PC-9 (cell line): ENCODE data around the gene EPHB1. TPM values are rescaled to one million over a fixed set of nuclear protein-coding genes. Genes with fewer than 3 reads are reported as not detected.
"Not testable (repeated sequence)": the region's sequence is repeated elsewhere in the genome, so short reads cannot be mapped to it uniquely, and the experiment has no call there.

Experiments used
- BruUV-seq: library from RNA; stranded (reverse); fragments of 400-500 nt; replicated peaks from 2 replicates; lab custom pipeline; 2021; lab: Mats Ljungman, UMichigan
- CTCF ChIA-PET: fragments of 300-600 bp; sonication (Branson Sonifier 250); formaldehyde crosslinking; loops from one replicate; lab custom pipeline; 2022; ENCODE audit warnings: antibody characterized with exemption; lab: Charles Lee
- POLR2A ChIA-PET: fragments of 300-600 bp; sonication (Branson Sonifier 250); formaldehyde crosslinking; loops from one replicate; lab custom pipeline; 2022; ENCODE audit warnings: antibody characterized with exemption; ENCODE audit not compliant: unreplicated experiment; lab: Charles Lee
- DNase-seq, 2 experiments: peaks; one replicate each; pipeline versions ENCODE4 v3.0.0 to v3.0.0-alpha.2; 2015 to 2022; ENCODE audit warnings: mixed read lengths in 1 of 2
- H2AFZ ChIP-seq: fragments of 200-600 bp; sonication (generic); 2 replicates; pipeline ENCODE4 v1.8.1; 2017; ENCODE audit warnings: antibody characterized with exemption
- H3F3A ChIP-seq: fragments of 200-600 bp; sonication (generic); 2 replicates; pipeline ENCODE4 v1.8.1; 2017; ENCODE audit warnings: antibody characterized with exemption, mild to moderate bottlenecking, low read depth; ENCODE audit not compliant: insufficient read depth
- H3K27ac ChIP-seq: fragments of 200-600 bp; sonication (generic); 2 replicates; pipeline ENCODE4 v1.6.1; 2016; ENCODE audit warnings: mixed run types
- H3K27me3 ChIP-seq: fragments of 200-600 bp; sonication (generic); 2 replicates; pipeline ENCODE4 v1.6.1; 2016; ENCODE audit warnings: low read depth, mixed run types; ENCODE audit not compliant: insufficient read depth
- H3K36me3 ChIP-seq: fragments of 200-600 bp; sonication (generic); 2 replicates; pipeline ENCODE4 v1.6.1; 2016; ENCODE audit warnings: low read depth, mixed run types
- H3K4me1 ChIP-seq: fragments of 200-600 bp; sonication (generic); replicated peaks from 2 replicates; pipeline ENCODE4 v1.6.1; 2016; ENCODE audit warnings: mixed run types; ENCODE audit not compliant: insufficient read depth
- H3K4me2 ChIP-seq: fragments of 200-600 bp; sonication (generic); 2 replicates; pipeline ENCODE4 v1.6.1; 2017; ENCODE audit warnings: mixed run types
- H3K4me3 ChIP-seq: fragments of 200-600 bp; sonication (generic); 2 replicates; pipeline ENCODE4 v1.6.1; 2016; ENCODE audit warnings: mixed run types
- H3K79me2 ChIP-seq: fragments of 200-600 bp; sonication (generic); 2 replicates; pipeline ENCODE4 v1.6.1; 2017; ENCODE audit warnings: low read depth, mixed run types
- H3K9me2 ChIP-seq: fragments of 200-600 bp; sonication (generic); 2 replicates; pipeline ENCODE4 v1.8.1; 2017; ENCODE audit warnings: mild to moderate bottlenecking; ENCODE audit not compliant: insufficient read depth
- H3K9me3 ChIP-seq: fragments of 200-600 bp; sonication (generic); 2 replicates; pipeline ENCODE4 v1.8.1; 2016; ENCODE audit warnings: low read depth; ENCODE audit not compliant: insufficient read depth
- H4K20me1 ChIP-seq: fragments of 200-600 bp; sonication (generic); 2 replicates; pipeline ENCODE4 v1.8.1; 2017; ENCODE audit not compliant: insufficient read depth
- CTCF ChIP-seq: fragments of 200-600 bp; sonication (generic); conservative IDR thresholded peaks from 2 replicates; pipeline ENCODE4 v1.6.1; 2017; ENCODE audit warnings: mixed run types, antibody characterized with exemption, mild to moderate bottlenecking, moderate library complexity
- EZH2 ChIP-seq: fragments of 200-600 bp; sonication (generic); IDR thresholded peaks from 2 replicates; pipeline ENCODE4 v1.8.0; 2017; ENCODE audit warnings: antibody characterized with exemption, low read depth
- intact Hi-C: fragments of 100-400 bp; cut with micrococcal nuclease; formaldehyde crosslinking; loops from one replicate; pipeline ENCODE4 v1.10.0; 2022; ENCODE audit not compliant: unreplicated experiment
- total RNA-seq: library from RNA; stranded (reverse); gene quantifications from 2 replicates; pipeline ENCODE4 v1.2.3, GENCODE V29; 2021

The EPHB1 gene
- total RNA-seq, 1 experiment from 2014 or later, result 0.15 TPM

- Histone ChIP-seq H3F3A (no peaks in the 10 kb centered on the region), H4K20me1 (no peaks in the 10 kb centered on the region), H3K4me1 (no peaks in the 10 kb centered on the region), H3K79me2 (no peaks in the 10 kb centered on the region), H3K9me2 (no peaks in the 10 kb centered on the region), H3K27ac (no peak overlapping the region), H3K36me3 (no peaks in the 10 kb centered on the region), H3K4me3 (no peak overlapping the region), H3K9me3 (no peaks in the 10 kb centered on the region), H3K27me3 (peaks cover 27% of the 10 kb centered on the region), H2AFZ (no peak overlapping the region), H3K4me2 (no peak overlapping the region)
- intact Hi-C loops, result no loop called here
- no TSS peak for BruUV-seq
- CTCF ChIA-PET, result no interaction called here
- POLR2A ChIA-PET, result no interaction called here
- DNase-seq, result no peak
- no peak for TF ChIP-seq EZH2
- no peak for TF ChIP-seq CTCF
These were observed 169.2 kb downstream of the EPHB1 start for GRCh38 chr3:134964226-134964625.

- TF ChIP-seq EZH2, result no peak
- H3K9me3 ChIP-seq, result no peaks in the 10 kb centered on the region
- no peak overlapping the region for H3K4me3 ChIP-seq
- H3K27ac ChIP-seq, result no peak overlapping the region
- H3K36me3 ChIP-seq, result no peaks in the 10 kb centered on the region
- H3K4me1 ChIP-seq, result no peaks in the 10 kb centered on the region
- ChIA-PET CTCF (no interaction called here), POLR2A (no interaction called here)
- H3K27me3 ChIP-seq, result peaks cover 25% of the 10 kb centered on the region
- H3F3A ChIP-seq, result no peaks in the 10 kb centered on the region
- no peaks in the 10 kb centered on the region for H3K9me2 ChIP-seq
- no peak for DNase-seq
- H2AFZ ChIP-seq, result no peak overlapping the region
- H3K4me2 ChIP-seq, result no peak overlapping the region
- no TSS peak for BruUV-seq
- H4K20me1 ChIP-seq, result no peaks in the 10 kb centered on the region
- no peaks in the 10 kb centered on the region for H3K79me2 ChIP-seq
- intact Hi-C loops, result no loop called here
These were observed 170.9 kb downstream of the EPHB1 start for GRCh38 chr3:134965865-134966481.

GRCh38 chr3:134970895-134971294 is 175.8 kb downstream of the EPHB1 start:
- no peaks in the 10 kb centered on the region for H3K9me2 ChIP-seq
- no peaks in the 10 kb centered on the region for H3K4me1 ChIP-seq
- ChIA-PET CTCF (no interaction called here), POLR2A (no interaction called here)
- H3K4me3 ChIP-seq, result no peak overlapping the region
- no peaks in the 10 kb centered on the region for H3K36me3 ChIP-seq
- H2AFZ ChIP-seq, result no peak overlapping the region
- H3K4me2 ChIP-seq, result no peak overlapping the region
- H3F3A ChIP-seq, result no peaks in the 10 kb centered on the region
- H3K79me2 ChIP-seq, result no peaks in the 10 kb centered on the region
- H3K9me3 ChIP-seq, result no peaks in the 10 kb centered on the region
- intact Hi-C loops, result no loop called here
- TF ChIP-seq CTCF (no peak), EZH2 (no peak)
- DNase-seq, result no peak
- H3K27me3 ChIP-seq, result no peaks in the 10 kb centered on the region
- no TSS peak for BruUV-seq
- no peak overlapping the region for H3K27ac ChIP-seq
- H4K20me1 ChIP-seq, result no peaks in the 10 kb centered on the region; the same call in 1 of the 2 replicates

- TF ChIP-seq CTCF (no peak), EZH2 (no peak)
- CTCF ChIA-PET, result no interaction called here
- Histone ChIP-seq H4K20me1 (no peaks in the 10 kb centered on the region; the same call in 1 of the 2 replicates), H3K4me2 (no peak overlapping the region), H3F3A (no peaks in the 10 kb centered on the region), H3K9me3 (no peaks in the 10 kb centered on the region), H3K9me2 (no peaks in the 10 kb centered on the region), H3K4me3 (no peak overlapping the region), H2AFZ (no peak overlapping the region), H3K36me3 (no peaks in the 10 kb centered on the region), H3K4me1 (no peaks in the 10 kb centered on the region), H3K27me3 (no peaks in the 10 kb centered on the region), H3K79me2 (no peaks in the 10 kb centered on the region), H3K27ac (no peak overlapping the region)
- POLR2A ChIA-PET, result no interaction called here
- BruUV-seq, result no TSS peak
- intact Hi-C loops, result no loop called here
- DNase-seq, result no peak
These were observed 176.2 kb downstream of the EPHB1 start for GRCh38 chr3:134971306-134971705.

GRCh38 chr3:134971907-134972306 is 176.8 kb downstream of the EPHB1 start:
- POLR2A ChIA-PET, H2AFZ ChIP-seq, H3K4me2 ChIP-seq, DNase-seq, H3K27ac ChIP-seq, H3K4me1 ChIP-seq, intact Hi-C loops, H3K36me3 ChIP-seq, H4K20me1 ChIP-seq, H3K27me3 ChIP-seq, H3K4me3 ChIP-seq, CTCF ChIA-PET, H3F3A ChIP-seq, H3K79me2 ChIP-seq, H3K9me2 ChIP-seq, H3K9me3 ChIP-seq, BruUV-seq: not testable (repeated sequence)
